NCI-H2029 (cell line): ENCODE measurements around the gene TTBK1.
A peak's percentile ranks its signal among the peaks of the same experiment; 100 is the strongest.

Experiments
- DNase-seq: peaks from one replicate; lab custom pipeline; 2025; lab: John Stamatoyannopoulos, UW

The TTBK1 gene

DNA sequence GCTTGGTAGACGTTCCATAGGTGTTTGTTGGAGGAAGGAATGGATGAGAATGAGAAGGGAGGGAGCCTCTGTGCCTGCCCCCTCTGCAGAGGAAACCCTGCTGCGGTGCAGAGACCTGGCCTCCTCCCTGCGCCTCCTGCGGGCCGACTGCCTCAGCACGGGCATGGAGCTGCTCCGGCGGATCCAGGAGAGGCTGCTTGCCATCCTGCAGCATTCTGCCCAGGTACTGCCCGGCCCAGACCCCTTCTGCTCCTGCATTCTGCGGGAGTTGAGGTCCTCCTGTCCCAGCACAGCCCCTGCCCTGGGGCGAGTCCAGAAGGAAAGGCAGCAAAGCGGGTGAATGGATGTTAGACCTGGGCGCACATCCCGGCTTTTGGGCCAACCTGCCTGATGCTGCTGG, 20.1 kb upstream of the TTBK1 start:
- DNase-seq = no peak

- DNase-seq = no peak
Measured at GRCh38 chr6:43226192-43226851, 17.0 kb upstream of the TTBK1 start.

DNA sequence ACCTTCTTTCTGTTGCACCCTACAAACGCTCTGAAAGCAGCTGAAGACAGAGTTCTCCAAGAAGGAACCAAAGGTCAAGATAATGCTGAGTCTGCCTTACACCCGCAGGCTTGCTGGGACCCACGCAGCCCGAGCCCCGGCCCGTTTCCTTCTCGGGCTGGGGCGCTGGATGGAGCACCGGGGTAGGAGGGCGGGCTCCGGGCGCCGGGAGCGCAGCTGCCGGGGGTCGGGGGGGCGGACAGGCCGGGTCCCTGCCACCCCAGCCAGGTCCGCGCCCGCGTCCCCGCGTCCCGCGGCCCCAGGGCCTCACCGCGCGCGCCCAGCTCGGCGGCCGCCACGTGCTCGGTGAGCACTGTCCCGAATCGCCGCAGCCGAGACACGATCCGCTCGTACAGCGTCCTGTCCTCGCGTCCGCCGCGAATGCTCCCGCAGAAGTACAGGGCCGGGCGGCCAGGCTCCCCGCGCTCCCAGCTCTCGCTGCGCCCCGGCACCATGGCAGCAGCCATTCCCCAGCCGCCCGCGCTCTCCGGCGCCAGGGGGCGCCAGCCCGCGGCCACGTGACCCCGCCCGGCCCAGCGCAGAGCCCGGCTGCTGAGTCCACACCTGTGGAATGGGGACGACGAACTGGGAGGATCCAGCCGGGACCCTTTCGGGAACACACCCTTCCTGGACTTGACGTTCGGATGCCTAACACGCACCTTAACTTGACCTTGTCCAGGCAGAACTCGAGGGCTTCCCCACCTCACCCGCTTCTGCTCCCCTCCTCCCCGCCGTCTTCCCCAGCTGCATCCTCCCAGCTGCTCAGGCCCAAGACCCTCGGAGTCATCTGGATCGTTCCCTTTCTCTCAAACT, 14.1 kb upstream of the TTBK1 start, which contains the start of gene DNPH1:
TSS of gene DNPH1 (minus strand) at position 531 of the 852 bp plus-strand sequence. CDS start at position 506, 25 bp downstream.
- DNase-seq = peak; percentile 51

- DNase-seq = no peak
Measured at GRCh38 chr6:43229803-43230620, 13.3 kb upstream of the TTBK1 start.

DNA sequence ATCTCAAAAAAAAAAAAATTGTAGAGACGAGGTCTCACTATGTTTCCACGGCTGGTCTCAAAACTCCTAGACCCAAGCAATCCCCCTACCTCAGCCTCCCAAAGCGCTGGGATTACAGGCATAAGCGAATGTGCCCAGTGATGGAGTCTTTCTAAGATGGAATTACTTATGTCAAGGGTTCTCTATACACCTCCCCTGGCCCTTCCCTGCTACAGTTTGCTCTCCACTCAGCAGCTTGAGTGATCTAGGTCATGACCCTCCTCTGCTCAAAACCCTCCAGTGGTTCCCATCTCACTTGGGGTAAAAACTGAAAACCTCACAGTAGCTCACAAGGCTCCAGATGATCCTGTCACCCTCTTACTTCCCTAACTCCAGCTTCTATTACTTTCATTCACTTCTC, 12.2 kb upstream of the TTBK1 start:
- no peak for DNase-seq

GRCh38 chr6:43231735-43232450, 11.4 kb upstream of the TTBK1 start:
- no peak for DNase-seq

DNA sequence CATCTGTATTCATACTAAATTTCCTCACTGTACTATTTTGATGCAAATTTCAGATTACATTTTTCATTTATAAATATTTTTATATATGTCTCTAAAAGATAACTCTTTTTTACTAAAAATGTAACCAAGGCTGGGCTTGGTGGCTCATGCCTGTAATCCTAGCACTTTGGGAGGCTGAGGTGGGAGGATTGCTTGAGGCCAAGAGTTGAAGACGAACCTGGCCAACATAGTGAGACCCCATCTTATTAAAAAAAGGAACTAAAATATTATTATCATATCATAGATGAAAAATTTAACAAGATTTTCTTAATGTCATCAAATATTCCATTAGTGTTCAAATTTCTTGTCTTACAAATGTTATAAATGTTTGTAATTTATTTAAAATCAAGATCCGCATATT, 7.4 kb upstream of the TTBK1 start:
- DNase-seq = no peak

DNA sequence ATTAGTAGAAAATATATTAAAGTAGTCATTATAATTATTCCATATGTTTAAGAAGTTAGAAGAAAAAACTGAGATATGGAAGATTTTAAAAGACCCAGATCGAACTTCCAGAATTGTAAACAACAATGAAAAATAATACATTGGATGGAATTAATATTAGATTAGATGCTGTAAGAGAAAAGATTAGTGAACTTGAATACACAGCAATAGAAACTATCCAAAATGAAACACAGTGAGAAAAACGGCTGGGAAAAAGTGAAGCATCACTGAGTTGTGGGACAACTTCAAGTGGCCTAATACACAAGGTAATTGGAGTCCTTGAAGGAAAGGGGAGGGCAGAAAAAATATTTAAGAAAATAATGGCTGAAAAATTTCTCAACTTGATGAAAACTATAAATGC, 4.2 kb upstream of the TTBK1 start:
- no peak for DNase-seq

DNA sequence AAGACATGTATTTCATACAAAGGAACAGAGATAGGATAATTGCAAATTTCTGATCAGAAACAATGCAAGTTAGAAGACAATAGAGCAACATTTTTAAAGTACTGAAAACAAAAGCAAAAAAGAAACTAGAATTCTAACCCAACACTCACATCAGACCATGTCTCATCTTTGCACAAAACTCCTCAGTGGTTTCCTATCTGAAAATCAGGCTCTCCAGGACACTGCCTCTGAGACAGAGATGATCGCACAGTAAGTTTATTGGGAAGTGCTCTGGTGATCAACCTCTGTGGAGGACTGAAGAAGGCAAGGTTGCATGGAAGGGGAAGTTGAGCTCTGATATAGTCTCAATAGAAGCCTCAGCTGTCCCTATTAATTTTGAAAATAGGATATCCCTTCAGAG, 2.3 kb upstream of the TTBK1 start:
- no peak for DNase-seq

DNA sequence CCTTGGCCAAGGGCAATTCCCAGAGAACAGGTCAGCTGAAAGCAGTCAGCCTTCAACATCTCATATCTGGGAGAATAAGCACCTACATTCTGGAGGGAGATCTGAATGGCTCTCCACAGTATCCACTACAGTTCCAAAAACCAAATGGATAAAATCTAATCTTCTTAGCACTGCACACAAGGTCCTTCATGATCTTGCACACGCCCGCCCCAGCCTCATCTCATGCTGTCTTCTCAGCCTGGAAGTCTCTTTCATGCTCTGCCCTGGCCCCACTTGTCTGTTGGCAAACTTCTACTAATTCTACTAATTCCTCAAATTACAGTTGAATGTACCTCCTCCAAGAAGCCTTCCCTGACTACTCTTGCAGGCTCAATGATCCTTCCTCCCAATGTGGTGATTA, 1.8 kb upstream of the TTBK1 start:
- no peak for DNase-seq

DNA sequence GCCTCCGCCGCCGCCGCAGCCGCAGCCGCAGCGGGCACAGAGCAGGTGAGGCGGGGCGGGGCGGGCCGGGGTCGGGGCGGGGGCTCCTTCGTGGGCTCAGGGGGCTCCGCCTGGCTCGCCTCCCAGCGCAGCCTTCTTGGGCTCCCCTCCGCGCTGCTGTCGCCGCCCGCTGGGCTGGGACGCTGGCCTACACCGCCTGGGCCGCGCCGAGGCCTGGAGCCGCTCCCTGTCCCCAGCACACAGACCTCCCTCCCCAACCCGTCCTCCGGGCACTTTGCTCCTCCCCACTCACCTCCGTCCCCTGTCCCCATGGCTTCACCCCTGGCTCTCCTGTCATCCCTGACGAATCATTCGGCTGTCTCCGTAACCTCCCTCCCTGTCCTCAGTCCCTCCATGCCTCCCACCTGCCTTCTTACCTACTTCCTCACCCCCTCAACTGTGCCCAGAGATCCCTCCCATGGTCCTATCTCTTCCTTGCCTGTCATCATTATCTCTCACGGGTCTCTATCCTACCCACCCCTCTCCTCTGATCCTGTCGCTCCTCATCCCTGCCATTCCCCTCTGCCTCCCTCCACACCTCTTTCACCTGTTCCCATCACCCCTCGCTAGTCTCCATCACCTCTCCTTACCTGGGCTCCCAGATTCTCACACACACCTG, 512 bp downstream of the TTBK1 start:
- DNase-seq = no peak

DNA sequence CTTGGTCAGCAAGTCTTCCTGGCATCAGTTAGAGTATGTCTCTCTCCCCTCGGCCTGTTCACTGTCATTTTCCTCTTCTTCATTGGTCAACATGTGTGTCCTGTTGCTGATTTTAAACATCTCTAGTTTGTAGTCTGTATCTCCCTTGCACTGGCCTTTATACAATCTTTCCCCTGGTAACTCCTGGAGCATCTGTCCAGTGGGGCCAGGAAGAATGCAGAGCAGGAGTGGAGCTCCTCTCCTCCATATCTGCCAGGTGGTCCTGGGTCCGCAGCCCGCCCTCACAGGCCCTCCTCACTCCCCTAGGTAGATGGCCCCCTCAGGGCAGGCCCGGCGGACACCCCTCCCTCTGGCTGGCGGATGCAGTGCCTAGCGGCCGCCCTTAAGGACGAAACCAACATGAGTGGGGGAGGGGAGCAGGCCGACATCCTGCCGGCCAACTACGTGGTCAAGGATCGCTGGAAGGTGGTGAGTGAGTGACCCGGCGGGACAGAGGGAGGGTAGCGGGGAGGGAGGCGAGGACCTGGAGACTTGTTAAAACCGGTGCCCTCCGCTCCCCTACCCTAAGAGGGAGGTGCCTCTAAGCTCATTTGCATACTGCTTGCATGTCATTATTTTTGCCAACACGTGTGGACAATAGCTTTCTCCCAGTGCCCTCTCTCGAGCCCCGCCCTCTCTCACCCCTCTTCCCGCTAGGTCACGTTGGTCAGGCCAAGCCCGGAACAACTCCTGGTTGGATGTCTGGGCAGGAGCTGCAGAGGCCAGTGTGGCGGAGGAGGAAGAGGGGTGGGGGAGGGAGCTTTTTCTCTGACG, 3.2 kb downstream of the TTBK1 start:
- DNase-seq = peak; percentile 78

GRCh38 chr6:43247114-43247999, 4.1 kb downstream of the TTBK1 start:
- peak; percentile 81 for DNase-seq

- DNase-seq = no peak
Measured at GRCh38 chr6:43248101-43248500, 4.8 kb downstream of the TTBK1 start.

DNA sequence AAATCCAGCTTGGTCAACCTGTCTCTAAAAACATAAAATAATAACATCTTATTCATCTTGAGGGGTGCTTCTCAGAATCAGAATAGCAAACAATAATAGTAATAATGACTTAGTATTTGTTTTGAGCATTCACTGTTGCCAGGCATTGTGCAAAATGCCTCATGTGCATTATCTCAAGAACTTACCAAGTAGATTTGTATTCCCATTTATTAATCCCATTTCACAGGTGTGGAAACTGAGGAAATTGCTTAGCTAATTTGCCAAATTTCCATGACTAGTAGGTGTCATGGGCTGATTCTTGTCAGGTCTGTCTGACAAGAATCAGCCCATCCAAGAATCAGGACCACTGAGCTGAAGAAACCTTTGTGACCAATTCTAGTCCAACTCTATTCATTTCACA, 5.5 kb downstream of the TTBK1 start:
- no peak for DNase-seq

- DNase-seq = no peak
Measured at GRCh38 chr6:43250992-43251373, 7.7 kb downstream of the TTBK1 start.

DNA sequence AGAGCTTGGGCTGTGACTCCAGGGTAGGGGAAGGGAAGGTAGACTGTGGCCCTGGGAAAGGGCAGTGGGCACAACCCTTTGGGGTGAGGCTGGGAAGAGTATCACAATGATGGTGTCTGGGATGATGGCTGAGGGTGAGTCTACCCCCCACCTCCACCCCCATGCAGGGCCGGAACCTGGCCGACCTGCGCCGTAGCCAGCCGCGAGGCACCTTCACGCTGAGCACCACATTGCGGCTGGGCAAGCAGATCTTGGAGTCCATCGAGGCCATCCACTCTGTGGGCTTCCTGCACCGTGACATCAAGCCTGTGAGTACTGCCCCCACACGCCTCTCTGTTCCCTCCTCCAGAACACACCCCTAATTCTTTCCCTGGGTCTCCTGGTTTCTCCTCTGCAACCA, 10.1 kb downstream of the TTBK1 start:
- no peak for DNase-seq

DNA sequence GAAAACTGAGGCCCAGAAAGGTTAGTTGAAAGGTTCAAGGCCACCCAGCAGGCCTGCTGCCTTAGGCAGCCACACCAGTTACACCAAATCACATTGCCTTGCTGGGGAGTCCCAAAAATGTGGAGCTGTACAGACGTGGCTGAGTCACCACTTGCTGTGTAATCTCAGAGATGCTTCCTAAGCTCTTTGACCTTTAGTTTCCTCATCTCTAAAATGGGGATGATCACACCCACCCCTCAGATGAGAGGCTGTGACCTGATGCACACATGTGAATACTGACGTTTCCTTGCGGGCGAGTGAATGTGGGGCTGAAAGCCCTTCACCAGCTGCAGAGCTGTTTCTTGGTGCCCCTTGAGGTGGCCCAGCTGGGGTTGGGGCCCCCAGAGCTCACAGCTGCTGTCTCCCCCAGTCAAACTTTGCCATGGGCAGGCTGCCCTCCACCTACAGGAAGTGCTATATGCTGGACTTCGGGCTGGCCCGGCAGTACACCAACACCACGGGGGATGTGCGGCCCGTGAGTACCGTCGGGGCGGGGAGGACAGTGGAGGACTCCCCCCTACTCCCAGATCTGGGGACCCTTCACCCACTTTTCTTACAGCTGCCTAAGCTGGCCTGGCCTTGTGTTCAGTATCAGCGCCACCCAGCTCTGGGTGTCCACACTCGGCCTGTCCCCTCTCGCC, 11.0 kb downstream of the TTBK1 start:
- no peak for DNase-seq

DNA sequence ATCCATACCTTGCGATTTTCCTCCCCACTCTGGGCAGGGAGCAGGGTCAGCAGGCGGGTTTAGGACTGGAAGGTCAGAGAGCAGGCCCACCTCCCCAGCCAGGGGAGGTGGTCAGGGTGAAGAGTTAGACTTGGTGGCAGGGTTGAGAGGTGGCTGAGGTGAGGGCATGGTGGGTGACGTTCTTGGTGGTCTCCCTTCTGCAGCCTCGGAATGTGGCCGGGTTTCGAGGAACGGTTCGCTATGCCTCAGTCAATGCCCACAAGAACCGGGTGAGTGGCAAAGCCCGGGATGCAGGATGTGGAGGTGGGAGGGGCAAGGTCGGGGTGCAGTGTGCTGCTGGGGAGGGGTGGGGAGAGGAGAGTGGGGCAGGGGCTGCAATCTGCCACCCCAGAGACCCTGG, 11.6 kb downstream of the TTBK1 start:
- no peak for DNase-seq
